GM12891 (cell line): ENCODE data around the gene OR1K1.

Experiments
- POLR2A ChIP-seq: IDR thresholded peaks from 2 replicates; pipeline ENCODE4 v1.6.1; 2011; ENCODE audit warnings: low read depth, low read length, control low read depth
- POLR2AphosphoS5 ChIP-seq: IDR thresholded peaks from 2 replicates; pipeline ENCODE4 v1.6.1; 2011; ENCODE audit warnings: low read depth, low read length, control low read depth
- POU2F2 ChIP-seq: IDR thresholded peaks from 2 replicates; pipeline ENCODE4 v1.6.1; 2011; ENCODE audit warnings: low read depth, mild to moderate bottlenecking, control low read depth, low read length, moderate library complexity
- TAF1 ChIP-seq: IDR thresholded peaks from 2 replicates; pipeline ENCODE4 v1.6.1; 2011; ENCODE audit warnings: low read depth, low read length, control low read depth

DNA sequence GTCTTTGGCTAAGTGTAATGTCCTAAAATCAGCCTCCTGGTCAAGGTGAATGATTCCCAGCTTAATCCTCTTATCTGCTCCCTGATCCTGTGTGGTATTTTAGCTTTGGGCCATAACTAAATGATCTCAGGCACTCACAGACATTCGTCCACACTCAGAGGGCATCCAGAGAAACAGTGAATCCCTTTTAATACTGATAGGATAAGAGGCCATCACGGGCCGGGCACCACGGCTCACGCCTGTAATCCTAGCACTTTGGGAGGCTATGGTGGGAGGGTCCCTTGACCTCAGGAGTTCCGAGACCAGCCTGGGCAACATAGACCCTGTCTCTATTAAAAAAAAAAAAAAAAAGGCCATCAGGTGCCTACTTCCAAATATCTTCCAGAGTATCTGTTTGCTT, 22.1 kb downstream of the OR1K1 start:
- TF ChIP-seq POLR2AphosphoS5, result no peak
- no peak for TF ChIP-seq POLR2A
- no peak for TF ChIP-seq POU2F2
- no peak for TF ChIP-seq TAF1
